MG63 (cell line): ENCODE results near the gene CHCHD3. TPM values are rescaled to one million over a fixed set of nuclear protein-coding genes. Genes with fewer than 3 reads are reported as not detected.

ENCODE experiments used
- DNase-seq: peaks from one replicate; pipeline ENCODE4 v3.0.0-alpha.2; 2020
- H3K27me3 ChIP-seq: fragments of 250-450 bp; sonication (Bioruptor Pico); 2 replicates; pipeline ENCODE4 v1.5.1; 2020; ENCODE audit warnings: mild to moderate bottlenecking, moderate library complexity
- H3K36me3 ChIP-seq: fragments of 250-450 bp; sonication (Bioruptor Pico); 2 replicates; pipeline ENCODE4 v1.5.1; 2020; ENCODE audit warnings: mild to moderate bottlenecking, moderate library complexity
- H3K4me3 ChIP-seq: fragments of 250-450 bp; sonication (Bioruptor Pico); 2 replicates; pipeline ENCODE4 v1.5.1; 2020; ENCODE audit warnings: mild to moderate bottlenecking, moderate library complexity
- H3K9me3 ChIP-seq: fragments of 250-450 bp; sonication (Bioruptor Pico); 2 replicates; pipeline ENCODE4 v1.5.1; 2020; ENCODE audit warnings: mild to moderate bottlenecking, moderate library complexity
- total RNA-seq: library from RNA; depleted of rRNA; stranded (reverse); fragments of >200 nt; shearing (Covaris generic); gene quantifications from 2 replicates; pipeline ENCODE4 v1.2.3, GENCODE V29; 2014; ENCODE audit warnings: low replicate concordance; rRNA removed

Gene CHCHD3
- 94.7 and 130 TPM in 2 replicates for total RNA-seq

DNA sequence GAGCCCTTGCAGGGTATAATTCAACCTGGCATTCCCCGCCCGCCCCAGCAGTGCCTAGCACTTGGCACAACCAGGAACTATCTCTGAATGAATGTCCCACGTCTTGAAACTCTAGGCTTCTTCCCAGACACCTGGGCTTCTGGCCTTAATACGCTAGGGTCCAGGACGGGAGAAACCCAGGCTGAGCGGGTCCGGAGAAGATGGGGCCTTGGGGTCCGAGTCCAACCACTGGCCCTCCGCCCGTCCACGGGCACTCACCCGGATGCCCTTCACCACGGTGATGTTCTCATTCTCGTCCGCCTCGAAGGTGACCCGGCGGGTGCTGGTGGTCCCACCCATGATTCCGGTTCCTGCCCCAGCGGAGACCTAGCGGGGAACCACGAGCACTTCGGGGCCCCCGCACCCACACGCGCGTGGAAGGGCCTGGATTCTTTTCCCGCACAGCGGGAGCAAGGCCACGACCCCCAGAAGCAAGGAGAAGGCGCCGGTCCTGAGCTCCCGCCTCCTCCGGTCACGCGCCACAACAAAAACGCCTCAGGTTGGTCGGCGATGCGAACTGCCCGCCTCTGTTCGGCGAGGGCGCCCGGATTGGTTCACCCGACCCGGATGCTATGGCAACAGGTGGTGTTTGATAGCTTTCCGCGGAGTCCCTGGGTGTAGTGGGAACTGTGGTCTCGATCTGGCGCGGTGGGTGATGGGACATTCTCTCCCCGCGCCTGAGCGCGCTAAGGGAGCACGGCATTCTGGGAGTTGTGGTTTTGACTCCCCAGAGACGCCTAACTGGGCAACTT lies at the start of gene CHCHD3:
Gene CHCHD3, minus strand, starts transcription at position 492 of the 791 bp plus-strand sequence. Its CDS starts 153 bp downstream, at position 339.
- peak within 1 kb of the TSS; percentile 93 for H3K4me3 ChIP-seq
- no peaks in the 10 kb centered on the region for H3K27me3 ChIP-seq
- H3K36me3 ChIP-seq, result no peaks in the 10 kb centered on the region; the same call in 1 of the 2 replicates
- peak; percentile 97 for DNase-seq
- H3K9me3 ChIP-seq, result no peaks in the 10 kb centered on the region

DNA sequence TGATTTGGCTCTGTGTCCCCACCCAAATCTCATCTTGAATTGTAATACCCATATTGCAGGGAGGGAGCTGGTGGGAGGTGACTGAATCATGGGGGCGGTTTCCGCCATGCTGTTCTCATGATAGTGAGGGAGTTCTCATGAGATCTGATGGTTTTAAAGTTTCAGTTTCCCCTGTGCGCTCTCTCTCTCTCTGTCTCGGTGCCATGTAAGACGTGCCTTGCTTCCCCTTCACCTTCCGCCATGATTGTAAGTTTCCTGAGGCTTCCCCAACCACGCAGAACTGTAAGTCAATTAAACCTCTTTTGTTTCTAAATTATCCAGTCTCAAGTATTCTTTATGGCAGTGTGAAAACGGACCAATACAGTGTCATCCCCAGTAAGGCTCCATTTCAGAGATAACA lies 48.3 kb upstream of the CHCHD3 start:
- H3K4me3 ChIP-seq, result no peak overlapping the region
- no peaks in the 10 kb centered on the region for H3K36me3 ChIP-seq
- no peaks in the 10 kb centered on the region for H3K9me3 ChIP-seq
- DNase-seq, result no peak
- H3K27me3 ChIP-seq, result no peaks in the 10 kb centered on the region

DNA sequence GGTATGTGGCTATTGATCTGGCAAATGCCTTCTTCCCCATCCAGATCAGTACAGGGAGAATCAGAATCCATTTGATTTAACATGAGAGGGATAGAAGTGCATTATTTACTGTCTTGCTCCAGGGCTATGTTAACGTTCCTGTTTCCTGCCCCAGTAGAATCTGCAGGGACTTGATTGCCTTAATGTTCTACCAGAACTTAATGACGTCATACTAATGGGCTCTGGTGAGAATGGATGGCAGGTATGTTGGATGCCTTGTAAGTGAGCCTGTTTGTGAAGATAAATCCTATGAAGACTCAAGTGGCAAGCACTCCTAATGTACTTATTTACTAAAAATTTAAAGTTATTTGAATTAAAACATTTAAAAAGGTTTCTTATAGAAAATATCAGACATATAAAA lies 44.5 kb upstream of the CHCHD3 start:
- no peaks in the 10 kb centered on the region for H3K27me3 ChIP-seq
- H3K9me3 ChIP-seq, result no peaks in the 10 kb centered on the region
- H3K4me3 ChIP-seq, result no peak overlapping the region
- no peak for DNase-seq
- H3K36me3 ChIP-seq, result no peaks in the 10 kb centered on the region

DNA sequence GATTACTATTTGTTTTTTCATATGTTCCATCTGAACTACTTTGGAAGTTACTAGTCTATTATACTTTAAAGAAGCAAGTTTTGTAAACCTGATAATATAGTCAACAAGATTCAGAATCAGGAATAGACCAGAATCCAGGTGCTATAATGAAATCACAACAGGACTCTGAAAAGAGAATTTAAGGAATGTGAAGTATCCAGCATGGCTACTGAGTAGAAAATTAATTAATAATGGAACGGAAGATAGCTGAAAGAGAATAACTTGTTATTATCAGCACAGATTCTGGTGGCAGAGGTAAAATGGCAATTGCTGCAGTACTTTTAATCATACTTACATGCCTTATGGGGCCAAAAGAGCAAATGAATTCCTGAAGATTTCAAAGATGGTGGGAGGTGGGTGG lies 43.1 kb upstream of the CHCHD3 start:
- H3K4me3 ChIP-seq, result no peak overlapping the region
- no peaks in the 10 kb centered on the region for H3K36me3 ChIP-seq
- no peaks in the 10 kb centered on the region for H3K27me3 ChIP-seq
- DNase-seq, result no peak
- H3K9me3 ChIP-seq, result no peaks in the 10 kb centered on the region

GRCh38 chr7:133121175-133121844 lies 39.4 kb upstream of the CHCHD3 start:
- Histone ChIP-seq H3K36me3 (no peaks in the 10 kb centered on the region), H3K27me3 (no peaks in the 10 kb centered on the region), H3K4me3 (no peak overlapping the region), H3K9me3 (no peaks in the 10 kb centered on the region)
- DNase-seq, result no peak

- Histone ChIP-seq H3K36me3 (no peaks in the 10 kb centered on the region), H3K4me3 (no peak overlapping the region), H3K27me3 (no peaks in the 10 kb centered on the region), H3K9me3 (no peaks in the 10 kb centered on the region)
- DNase-seq, result no peak
Observed at GRCh38 chr7:133119067-133119466, 37.2 kb upstream of the CHCHD3 start.

DNA sequence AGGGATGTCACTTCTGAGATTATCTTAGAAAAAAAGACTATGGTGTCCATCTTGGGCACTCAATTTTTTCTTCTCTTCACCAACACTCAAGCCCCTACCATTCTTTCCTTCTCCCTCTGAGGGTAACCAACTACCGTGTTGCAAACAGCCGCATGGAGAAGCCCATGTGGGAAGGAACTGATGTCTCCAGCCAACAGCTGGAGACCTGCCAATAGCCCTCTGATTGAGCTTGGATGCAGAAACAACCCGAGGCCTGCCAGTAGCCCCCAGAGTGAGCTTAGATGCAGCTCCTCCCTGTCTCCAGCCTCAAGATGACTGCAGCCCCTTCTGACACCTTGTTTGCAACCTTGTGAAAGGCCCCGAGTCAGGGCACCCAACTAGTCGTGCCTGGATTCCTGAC lies 36.4 kb upstream of the CHCHD3 start:
- Histone ChIP-seq H3K4me3 (no peak overlapping the region), H3K27me3 (no peaks in the 10 kb centered on the region), H3K9me3 (no peaks in the 10 kb centered on the region), H3K36me3 (no peaks in the 10 kb centered on the region)
- DNase-seq, result no peak

- H3K36me3 ChIP-seq, result no peaks in the 10 kb centered on the region
- no peaks in the 10 kb centered on the region for H3K27me3 ChIP-seq
- no peak for DNase-seq
- no peaks in the 10 kb centered on the region for H3K9me3 ChIP-seq
- no peak overlapping the region for H3K4me3 ChIP-seq
Observed at GRCh38 chr7:133117452-133117851, 35.6 kb upstream of the CHCHD3 start.

- H3K36me3 ChIP-seq, result no peaks in the 10 kb centered on the region
- no peak overlapping the region for H3K4me3 ChIP-seq
Observed at GRCh38 chr7:133115596-133115995, 33.7 kb upstream of the CHCHD3 start.

DNA sequence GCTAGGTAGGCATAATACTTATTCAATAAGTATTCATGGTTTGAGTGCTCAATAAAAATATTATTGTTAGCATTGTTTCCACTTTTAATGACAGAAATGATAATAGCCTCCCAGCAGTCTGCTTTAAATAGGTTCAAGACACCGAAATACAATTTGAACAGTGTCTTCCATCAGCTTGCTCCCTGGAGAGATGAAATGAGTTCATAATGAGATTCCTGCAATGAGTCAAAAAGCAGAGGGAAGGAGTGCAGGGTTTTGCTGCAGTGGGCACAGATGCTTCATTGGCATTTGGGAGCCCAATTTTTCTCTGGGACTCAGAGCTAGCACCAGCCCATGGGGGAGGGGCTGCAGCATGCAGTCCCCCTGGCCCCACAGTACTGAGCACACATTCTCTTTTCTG lies 32.6 kb upstream of the CHCHD3 start:
- H3K4me3 ChIP-seq, result no peak overlapping the region
- DNase-seq, result no peak
- H3K9me3 ChIP-seq, result no peaks in the 10 kb centered on the region
- no peaks in the 10 kb centered on the region for H3K27me3 ChIP-seq
- no peaks in the 10 kb centered on the region for H3K36me3 ChIP-seq

More at GRCh38 chr7:133115596-133115995, 33.7 kb upstream of the CHCHD3 start:
- Histone ChIP-seq H3K9me3 (no peaks in the 10 kb centered on the region), H3K27me3 (no peaks in the 10 kb centered on the region)
- DNase-seq, result no peak

DNA sequence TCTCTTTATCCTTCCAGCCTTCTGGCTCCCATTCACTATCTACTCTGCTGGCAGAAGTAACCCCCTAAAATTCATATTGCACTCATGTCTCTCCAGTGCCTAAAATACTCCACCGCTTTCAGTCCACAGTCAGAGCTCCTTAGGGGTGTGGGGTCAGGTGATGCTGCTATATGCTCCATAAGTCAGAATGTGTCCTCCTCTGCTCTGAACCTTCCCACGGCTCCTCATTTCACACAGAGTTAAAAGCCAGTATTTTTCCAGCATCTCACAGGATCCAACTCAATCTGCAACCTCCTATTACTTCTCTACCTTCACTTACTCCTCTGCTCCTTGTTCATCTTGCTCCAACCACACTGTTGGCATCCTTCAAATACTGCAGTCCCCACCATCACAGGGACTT lies 31.1 kb upstream of the CHCHD3 start:
- H3K27me3 ChIP-seq, result no peaks in the 10 kb centered on the region
- no peaks in the 10 kb centered on the region for H3K36me3 ChIP-seq
- DNase-seq, result no peak
- H3K4me3 ChIP-seq, result no peak overlapping the region
- no peaks in the 10 kb centered on the region for H3K9me3 ChIP-seq

DNA sequence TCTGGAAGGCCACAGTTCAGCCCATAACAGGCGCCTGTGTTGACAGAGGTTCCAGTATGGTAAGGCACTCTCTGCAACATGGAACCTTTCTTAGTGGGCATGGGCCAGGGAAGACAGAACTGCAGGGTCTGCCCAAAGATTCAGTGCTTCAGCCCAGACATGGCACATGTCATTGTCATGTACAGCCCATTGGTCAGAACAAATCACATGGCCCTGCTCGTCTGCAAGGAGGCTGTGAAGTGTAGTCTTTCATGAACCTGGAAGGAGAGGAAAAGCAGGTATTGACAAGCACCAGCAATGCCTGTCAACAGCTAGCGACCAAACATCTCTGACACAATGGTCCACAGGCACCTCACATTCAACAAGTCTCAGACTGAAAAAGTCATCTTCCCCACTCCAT lies 30.4 kb upstream of the CHCHD3 start:
- Histone ChIP-seq H3K9me3 (no peaks in the 10 kb centered on the region), H3K4me3 (no peak overlapping the region), H3K36me3 (no peaks in the 10 kb centered on the region), H3K27me3 (no peaks in the 10 kb centered on the region)
- no peak for DNase-seq

- Histone ChIP-seq H3K9me3 (no peaks in the 10 kb centered on the region), H3K36me3 (no peaks in the 10 kb centered on the region), H3K27me3 (no peaks in the 10 kb centered on the region), H3K4me3 (no peak overlapping the region)
- no peak for DNase-seq
Observed at GRCh38 chr7:133110312-133110711, 28.4 kb upstream of the CHCHD3 start.

DNA sequence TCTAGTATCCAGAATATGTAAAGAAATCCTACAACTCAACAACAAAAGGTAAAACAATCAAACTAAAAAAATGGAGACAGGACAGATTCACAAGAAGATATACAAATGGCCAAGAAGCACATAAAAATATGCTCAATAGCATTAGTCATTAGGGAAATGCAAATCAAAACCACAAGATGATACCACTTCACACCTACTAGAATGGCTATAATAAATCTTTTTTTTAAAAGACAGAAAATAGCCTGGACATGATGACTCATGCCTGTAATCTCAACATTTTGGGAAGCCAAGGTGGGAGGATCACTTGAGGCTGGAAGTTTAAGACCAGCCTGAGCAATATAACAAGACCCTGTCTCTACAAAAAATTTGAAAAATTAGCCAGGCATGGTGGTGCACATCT lies 27.9 kb upstream of the CHCHD3 start:
- no peak overlapping the region for H3K4me3 ChIP-seq
- no peaks in the 10 kb centered on the region for H3K9me3 ChIP-seq
- no peak for DNase-seq
- H3K27me3 ChIP-seq, result no peaks in the 10 kb centered on the region
- no peaks in the 10 kb centered on the region for H3K36me3 ChIP-seq

DNA sequence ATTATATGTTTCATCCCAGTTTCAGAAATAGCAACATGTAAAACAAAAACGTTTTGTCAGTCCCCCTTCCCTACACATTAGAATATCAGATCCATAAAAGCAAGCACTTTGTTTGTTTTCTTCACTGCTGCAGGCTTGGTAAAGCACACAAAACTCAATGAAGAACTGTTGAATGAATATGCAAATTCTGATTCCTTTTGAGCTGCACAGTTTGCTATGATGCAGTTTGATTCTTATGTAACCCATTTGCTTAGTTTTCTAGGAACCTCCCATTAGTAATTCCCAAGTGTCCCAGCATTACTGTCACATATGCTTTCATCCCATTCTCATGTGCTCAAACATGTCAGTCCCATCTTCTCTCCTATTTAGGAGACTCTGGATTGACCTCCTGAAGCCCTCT lies 26.1 kb upstream of the CHCHD3 start:
- H3K36me3 ChIP-seq, result no peaks in the 10 kb centered on the region
- DNase-seq, result no peak
- no peak overlapping the region for H3K4me3 ChIP-seq
- no peaks in the 10 kb centered on the region for H3K27me3 ChIP-seq
- no peaks in the 10 kb centered on the region for H3K9me3 ChIP-seq

GRCh38 chr7:133102276-133103060 lies 20.6 kb upstream of the CHCHD3 start:
- no peaks in the 10 kb centered on the region for H3K27me3 ChIP-seq
- no peaks in the 10 kb centered on the region for H3K36me3 ChIP-seq
- no peaks in the 10 kb centered on the region for H3K9me3 ChIP-seq
- DNase-seq, result no peak
- H3K4me3 ChIP-seq, result no peak overlapping the region

- Histone ChIP-seq H3K4me3 (no peak overlapping the region), H3K36me3 (no peaks in the 10 kb centered on the region), H3K9me3 (no peaks in the 10 kb centered on the region), H3K27me3 (no peaks in the 10 kb centered on the region)
- DNase-seq, result no peak
Observed at GRCh38 chr7:133099633-133100286, 17.9 kb upstream of the CHCHD3 start.
